Right cardiac atrium (tissue), 5 donors: Measurements from ENCODE around the gene MEX3C. TPM values are rescaled to one million over a fixed set of nuclear protein-coding genes. Genes with fewer than 3 reads are reported as not detected.

Source experiments
- ATAC-seq, 2 donors: fragments of 200-7000 bp; cut with Tn5 transposase; one replicate each; pipeline versions ENCODE4 v1.8.0 to v1.9.1; 2020; ENCODE audit warnings: moderate library complexity in 2 of 2, mild to moderate bottlenecking in 1 of 2
- DNase-seq, 3 donors: peaks; one replicate each; pipeline ENCODE4 v3.0.0-alpha.2; 2020
- H3K27ac ChIP-seq: one replicate; pipeline ENCODE4 v1.5.1; 2013; ENCODE audit warnings: mild to moderate bottlenecking, low read length, control low read depth, moderate library complexity
- H3K27me3 ChIP-seq: one replicate; pipeline ENCODE4 v1.6.1; 2013; ENCODE audit not compliant: control insufficient read depth, insufficient read depth
- H3K4me1 ChIP-seq: one replicate; pipeline ENCODE4 v1.6.1; 2013; ENCODE audit warnings: low read length; ENCODE audit not compliant: control insufficient read depth, insufficient read depth
- H3K4me3 ChIP-seq: one replicate; pipeline ENCODE4 v1.5.1; 2013; ENCODE audit warnings: low read length, control low read depth
- H3K9me3 ChIP-seq: one replicate; pipeline ENCODE4 v1.6.1; 2013; ENCODE audit warnings: low read length; ENCODE audit not compliant: control insufficient read depth
- WGBS: extraction: QIAGEN DNeasy Blood & Tissue Kit; methylation state at CpG from one replicate; pipeline ENCODE4 v1.1.7; 2013; 5-methylcytosine and 5-hydroxymethylcytosine counted together
- intact Hi-C, 4 donors: fragments of 100-400 bp; cut with DNase I; formaldehyde crosslinking; loops; one replicate each; pipeline versions ENCODE4 v1.11.0 to v1.14.0; 2022 to 2023
- long read RNA-seq, 4 donors: library from polyadenylated mRNA; unstranded; transcript quantifications; one replicate each; pipeline ENCODE4 v2.0.0, GENCODE V29; 2020 to 2021
- polyA plus RNA-seq: library from polyadenylated mRNA; stranded (reverse); fragments of 200-250 nt; gene quantifications from one replicate; pipeline ENCODE4 v1.2.3, GENCODE V29; 2013
- total RNA-seq, 4 donors: library from RNA; stranded (reverse); fragmentation: NEBNext Ultra II Directional; extraction: Animal tissue kit (Norgen Biotek cat#: 25700); gene quantifications; one replicate each; pipeline ENCODE4 v1.2.1, GENCODE V29; 2021
- donor health status: healthy with polysubstance abuse.
- donor health status: DM: no; HTN: yes; CAD: no.
- donor health status: DM: no; HTN: no; CAD: no.
- donor health status: DM: no; HTN: yes; CAD: no; lungs with severe emphysema.
- donor health status: DM: yes; HTN: yes; CAD: no.

Gene MEX3C
- 10 to 100 TPM; 17.3 to 22.2 (median 20.3) TPM for total RNA-seq
- polyA plus RNA-seq, result 9.2 TPM
- long read RNA-seq, donor 1, transcript MEX3C-201 (2 exons, 3,781 nt), result major isoform, 12 of 12 reads
- long read RNA-seq, donor 1, partial matches to known transcripts, result 0 of 12 reads
- long read RNA-seq, donor 1, other reads (novel, unspliced or antisense), result 0 of 12 reads
- long read RNA-seq, donor 2, transcript MEX3C-201 (2 exons, 3,781 nt), result major isoform, 6 of 7 reads
- long read RNA-seq, donor 2, partial matches to known transcripts, result 1 of 7 reads
- long read RNA-seq, donor 2, other reads (novel, unspliced or antisense), result 0 of 7 reads
- long read RNA-seq, donor 3, partial matches to known transcripts, result 0 of 6 reads
- long read RNA-seq, donor 3, other reads (novel, unspliced or antisense), result 4 of 6 reads
- long read RNA-seq, donor 4, partial matches to known transcripts, result 1 of 5 reads
- long read RNA-seq, donor 4, other reads (novel, unspliced or antisense), result 0 of 5 reads

DNA sequence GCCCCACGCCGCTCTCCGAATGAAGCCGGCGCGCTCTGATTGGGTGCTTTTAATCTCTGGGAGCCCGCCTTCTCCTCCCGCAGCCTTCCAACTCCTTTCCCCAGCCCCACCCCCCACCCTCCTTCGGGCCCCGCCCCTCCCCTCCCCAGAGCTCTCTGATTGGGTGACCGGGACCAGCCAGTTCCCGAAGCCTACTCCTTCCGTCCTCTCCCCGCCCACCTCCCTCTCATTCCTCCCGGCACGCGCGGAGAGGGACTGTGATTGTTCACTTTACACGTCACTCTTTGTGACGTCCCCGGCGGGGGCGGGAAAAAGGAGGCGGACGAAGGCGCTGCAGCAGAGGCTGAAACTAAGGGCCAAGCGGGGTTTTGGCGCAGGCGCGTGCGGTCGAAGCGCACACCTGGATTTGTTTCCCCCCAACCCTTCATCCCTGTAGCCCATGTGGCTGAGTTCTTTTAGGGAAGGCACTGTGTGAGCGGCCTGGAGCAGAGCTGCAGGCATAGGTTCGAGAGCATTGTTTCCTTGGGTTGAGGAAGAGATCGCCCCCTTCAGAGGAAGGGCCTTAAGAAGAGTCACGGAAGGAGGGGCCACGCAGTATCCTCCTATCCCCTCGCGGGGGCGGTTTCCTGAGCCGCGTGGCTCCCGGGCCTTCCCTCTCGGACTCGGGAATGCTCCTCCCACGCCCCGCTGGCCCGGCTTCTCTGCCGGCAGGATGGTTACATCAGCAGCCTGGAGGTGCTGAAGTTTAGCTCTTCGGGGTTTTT is at the start of gene MEX3C:
Gene MEX3C (minus strand): TSS at position 21 of the 764 bp plus-strand sequence. CDS start 361 bp downstream, outside the sequence.
- Histone ChIP-seq H3K4me3 (peak within 1 kb of the TSS; percentile 94), H3K9me3 (no peaks in the 10 kb centered on the region), H3K4me1 (peaks cover 2% of the 10 kb centered on the region), H3K27me3 (no peaks in the 10 kb centered on the region), H3K27ac (peak within 1 kb of the TSS; percentile 97)
- DNase-seq, result peak; percentile 99 to 100 (median 99)
- ATAC-seq, result peak; percentile 98
- intact Hi-C loops, result no loop called here
- WGBS, result under 1% methylated on average over 51 of the region's 51 CpGs

DNA sequence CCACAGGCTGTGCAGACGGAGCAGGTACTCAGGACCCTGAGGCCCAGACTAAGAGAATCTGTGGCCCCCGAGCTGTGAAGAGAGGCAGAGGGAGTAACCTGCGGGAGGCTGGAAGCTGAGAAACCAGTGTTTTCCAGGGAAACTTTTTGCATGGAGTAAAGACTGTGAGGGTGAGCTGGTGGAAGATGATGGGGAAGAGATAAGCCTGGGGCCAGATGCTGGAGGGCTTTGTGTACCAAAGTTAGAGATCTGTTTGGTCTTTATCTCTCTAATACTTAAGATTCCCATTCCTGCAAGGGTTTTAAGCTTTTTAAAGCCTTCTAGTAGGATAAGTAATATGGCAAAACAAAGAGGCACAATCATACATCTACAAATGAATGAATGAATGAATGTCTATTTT is 43.7 kb upstream of the MEX3C start:
- Histone ChIP-seq H3K9me3 (no peaks in the 10 kb centered on the region), H3K4me1 (peaks cover under 1% of the 10 kb centered on the region), H3K27me3 (no peaks in the 10 kb centered on the region), H3K27ac (no peak overlapping the region), H3K4me3 (no peak overlapping the region)
- WGBS, result 81% methylated on average over 3 of the region's 3 CpGs
- DNase-seq (no peak), ATAC-seq (no peak)
- intact Hi-C loops, result no loop called here

DNA sequence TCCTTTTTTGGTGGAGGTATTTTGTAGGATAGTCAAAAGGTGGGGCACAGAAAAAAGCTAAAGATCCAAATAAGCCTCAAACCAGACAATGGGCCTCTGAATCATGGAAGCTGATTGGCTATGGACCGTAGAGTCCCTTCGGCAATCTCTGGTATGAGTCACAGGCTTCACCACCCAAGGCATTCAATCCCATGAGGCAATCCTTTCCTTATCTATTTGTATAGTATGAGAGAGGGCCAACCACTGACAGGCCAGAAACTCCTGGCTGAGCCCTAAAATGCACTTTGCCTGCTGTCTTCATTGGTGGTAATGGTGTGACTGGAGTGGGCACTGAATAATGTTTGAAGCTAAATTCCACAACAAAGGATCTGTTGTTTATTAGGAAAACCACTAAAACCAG is 38.7 kb upstream of the MEX3C start:
- 49% methylated on average over 2 of the region's 2 CpGs for WGBS
- DNase-seq (no peak), ATAC-seq (peak; percentile 19 to 82)
- no peaks in the 10 kb centered on the region for H3K9me3 ChIP-seq
- H3K27me3 ChIP-seq, result no peaks in the 10 kb centered on the region
- no peak overlapping the region for H3K4me3 ChIP-seq
- H3K27ac ChIP-seq, result no peak overlapping the region
- peaks cover 1% of the 10 kb centered on the region for H3K4me1 ChIP-seq
- intact Hi-C loops, result no loop called here

DNA sequence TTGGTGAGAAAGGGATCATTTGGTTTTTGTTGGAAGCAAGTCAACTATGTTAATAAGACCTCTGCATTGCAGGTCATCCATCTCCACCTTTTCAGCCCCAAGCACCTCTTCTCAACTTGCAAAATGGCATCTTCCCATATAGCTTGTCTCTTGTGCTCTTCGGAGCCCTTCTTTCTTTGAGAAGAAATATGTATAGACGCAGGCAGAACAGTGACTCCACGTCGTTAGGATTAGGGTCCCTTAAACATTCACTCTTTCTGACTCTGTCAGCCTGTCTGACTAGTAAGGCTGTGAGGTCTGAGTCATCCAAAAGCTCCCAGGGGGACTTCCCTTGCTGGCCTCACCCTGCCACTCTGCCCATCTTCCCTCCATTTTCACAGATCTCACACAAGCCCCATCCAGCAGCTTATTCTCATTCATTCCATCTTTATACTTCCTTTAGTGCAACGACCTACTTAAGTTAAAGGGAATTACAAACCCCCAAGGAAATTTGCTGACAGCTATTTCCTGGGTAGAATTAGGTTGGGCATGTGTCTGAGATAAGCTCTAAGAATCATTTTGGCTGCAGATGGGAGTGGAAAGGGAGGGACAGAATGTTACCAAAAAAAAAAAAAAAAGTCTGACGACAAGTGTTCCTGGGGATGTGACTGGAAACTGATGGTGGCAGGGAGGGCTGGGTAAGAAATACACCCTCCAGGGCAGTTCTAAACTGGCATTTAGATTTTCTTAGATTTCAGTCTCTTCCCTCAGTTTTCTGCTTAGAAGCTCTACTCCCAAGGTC is 37.7 kb upstream of the MEX3C start:
- 33% methylated on average over 6 of the region's 6 CpGs for WGBS

DNA sequence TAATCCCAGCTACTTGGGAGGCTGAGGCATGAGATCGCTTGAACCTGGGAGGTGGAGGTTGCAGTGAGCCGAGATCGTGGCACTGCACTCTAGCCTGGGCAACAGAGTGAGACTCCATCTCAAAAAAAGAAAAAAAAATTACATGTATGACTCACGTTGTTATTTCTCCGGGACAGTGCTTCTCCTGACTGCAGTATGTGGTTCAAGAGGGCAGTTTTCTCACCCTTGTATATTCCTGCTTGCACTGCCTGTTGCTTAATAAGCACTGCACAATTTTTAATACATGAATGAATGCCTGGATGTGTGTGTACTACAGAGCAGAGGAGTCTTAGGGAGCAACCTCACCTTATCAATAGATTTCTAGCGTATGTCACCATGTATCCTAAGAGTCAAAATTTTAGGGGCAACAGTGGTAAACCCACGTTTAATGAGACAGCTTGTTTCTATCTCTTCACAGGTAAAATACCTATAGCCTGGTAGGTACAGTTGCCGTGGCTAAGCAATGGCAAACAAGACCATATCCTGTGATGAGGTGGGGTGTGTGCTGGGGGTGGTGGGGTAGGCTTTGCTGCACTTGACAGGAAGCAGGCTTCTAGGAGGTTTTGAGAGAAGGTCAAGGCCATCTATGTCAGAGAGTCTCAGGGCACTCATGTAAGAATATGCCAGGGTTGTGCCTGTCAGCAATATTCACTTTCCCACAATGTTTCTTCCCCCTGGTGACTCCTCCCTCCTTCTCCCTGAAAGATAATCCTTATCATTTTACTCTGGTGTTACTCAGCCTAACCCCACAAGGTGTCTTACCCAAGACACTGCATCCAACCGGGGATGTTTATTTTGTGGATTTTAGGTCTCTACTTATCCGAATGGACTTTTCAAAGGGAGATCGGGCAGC is 36.9 kb upstream of the MEX3C start:
- Histone ChIP-seq H3K27me3 (no peaks in the 10 kb centered on the region), H3K9me3 (no peaks in the 10 kb centered on the region), H3K27ac (no peak overlapping the region), H3K4me3 (no peak overlapping the region), H3K4me1 (peaks cover 1% of the 10 kb centered on the region)
- DNase-seq (no peak), ATAC-seq (no peak)
- intact Hi-C loops, result no loop called here
- 76% methylated on average over 11 of the region's 11 CpGs for WGBS

More for the DNA sequence above, 37.7 kb upstream of the MEX3C start:
- Histone ChIP-seq H3K4me1 (peaks cover 1% of the 10 kb centered on the region), H3K4me3 (no peak overlapping the region), H3K9me3 (no peaks in the 10 kb centered on the region), H3K27ac (no peak overlapping the region), H3K27me3 (no peaks in the 10 kb centered on the region)
- no peak for DNase-seq
- intact Hi-C loops, result no loop called here
- ATAC-seq, result peak in 1 of 2 donors; percentile 64

DNA sequence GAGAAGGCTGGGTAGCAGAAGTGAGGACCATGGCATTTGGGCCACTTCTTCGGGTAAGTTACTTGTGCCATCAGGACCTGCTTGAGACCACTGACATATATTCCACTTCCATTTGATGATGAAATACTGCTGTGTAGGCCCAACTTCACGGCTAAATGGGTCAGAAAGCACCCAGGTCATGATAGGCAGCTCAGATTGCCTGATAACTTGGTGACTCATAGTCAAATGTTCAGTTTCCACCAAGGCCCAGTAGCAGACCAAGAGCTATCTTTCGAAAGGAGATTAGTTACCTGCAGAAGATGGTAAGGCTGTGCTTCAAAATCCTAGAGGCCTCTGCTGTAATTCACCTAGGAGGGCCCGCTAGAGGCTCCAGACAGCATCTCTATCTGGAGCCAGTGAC is 31.8 kb upstream of the MEX3C start:
- WGBS, result 87% methylated on average over 4 of the region's 4 CpGs
- ATAC-seq, result no peak
- H3K4me3 ChIP-seq, result no peak overlapping the region

DNA sequence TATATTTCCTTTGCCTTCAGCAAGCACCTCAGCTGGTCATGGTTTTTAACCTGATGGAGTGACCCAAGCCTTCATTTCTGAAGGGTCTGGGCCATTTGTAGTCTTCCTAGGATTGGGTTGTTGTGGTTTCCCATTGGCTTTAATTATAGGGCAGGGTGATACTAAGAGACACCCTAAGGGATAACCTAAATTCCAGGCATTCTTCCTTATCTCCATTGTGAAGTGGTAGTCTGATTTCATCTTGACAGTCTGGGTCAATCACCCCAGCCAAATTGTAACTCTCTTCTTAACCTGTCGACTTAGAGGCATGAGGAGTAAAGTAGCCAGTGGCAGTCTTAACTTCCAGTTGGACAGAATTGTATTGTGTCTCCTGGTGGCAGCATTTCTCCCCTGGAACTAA is 30.2 kb upstream of the MEX3C start:
- H3K4me1 ChIP-seq, result no peaks in the 10 kb centered on the region
- H3K27ac ChIP-seq, result no peak overlapping the region
- no peak for DNase-seq
- no peaks in the 10 kb centered on the region for H3K27me3 ChIP-seq
- H3K9me3 ChIP-seq, result no peaks in the 10 kb centered on the region
- 39% methylated on average over 1 of the region's 1 CpG for WGBS
- no peak overlapping the region for H3K4me3 ChIP-seq
- intact Hi-C loops, result no loop called here
- ATAC-seq, result no peak

More for the DNA sequence above, 31.8 kb upstream of the MEX3C start:
- intact Hi-C loops, result no loop called here
- Histone ChIP-seq H3K4me1 (no peaks in the 10 kb centered on the region), H3K27me3 (no peaks in the 10 kb centered on the region), H3K9me3 (no peaks in the 10 kb centered on the region), H3K27ac (no peak overlapping the region)
- DNase-seq, result no peak

DNA sequence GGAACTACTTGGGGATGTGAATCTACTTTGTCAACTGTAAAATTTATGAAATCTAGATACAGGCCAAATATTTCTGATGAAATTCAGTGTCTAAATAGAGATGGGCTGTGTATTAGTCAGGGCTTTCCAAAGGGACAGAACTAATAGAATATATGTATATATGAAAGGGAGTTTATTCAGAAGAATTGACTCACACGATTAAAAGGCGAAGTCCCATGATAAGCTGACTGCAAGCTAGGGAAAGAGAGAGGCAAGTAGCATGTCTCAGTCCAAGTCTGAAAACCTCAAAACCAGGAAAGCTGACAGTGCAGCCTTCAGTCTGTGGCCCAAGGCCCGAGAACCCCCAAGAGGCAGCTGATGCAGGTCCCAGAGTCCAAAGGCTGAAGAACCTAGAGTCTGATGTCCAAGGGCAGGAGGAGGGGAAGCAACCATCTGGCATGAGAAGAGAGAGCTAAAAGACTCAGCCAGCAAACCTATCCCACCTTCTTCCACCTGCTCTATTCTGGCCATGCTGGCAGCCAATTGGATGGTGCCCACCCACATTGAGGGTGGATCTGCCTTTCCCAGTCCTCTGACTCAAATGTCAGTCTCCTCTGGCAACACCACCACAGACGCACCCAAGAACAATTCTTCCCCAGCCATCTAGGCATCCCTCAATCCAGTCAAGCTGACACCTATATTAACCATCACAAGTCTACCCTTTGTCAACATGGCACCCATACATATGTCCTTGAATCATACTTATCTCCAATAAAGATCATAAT is 29.3 kb upstream of the MEX3C start:
- intact Hi-C loops, result no loop called here
- no peak for ATAC-seq

DNA sequence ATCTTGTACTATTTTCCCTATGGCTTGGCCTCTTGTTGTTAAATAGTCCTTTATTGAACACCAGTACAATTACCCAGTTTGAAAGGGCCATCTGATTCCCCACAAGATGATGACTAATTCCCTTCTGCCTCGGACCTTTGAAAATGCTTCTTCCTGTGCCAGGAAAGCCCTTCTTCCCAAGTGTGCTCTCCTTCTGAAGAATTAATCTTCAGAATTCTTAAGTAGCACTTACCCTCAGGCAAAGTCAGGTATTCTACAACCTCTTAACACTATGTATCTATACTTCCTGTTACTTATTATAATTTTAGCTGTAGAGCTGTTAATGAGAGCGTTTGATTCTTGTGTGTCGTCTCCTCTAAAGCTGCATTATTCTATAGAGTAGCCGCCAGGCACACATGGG is 28.6 kb upstream of the MEX3C start:
- WGBS, result 86% methylated on average over 4 of the region's 4 CpGs
- no peaks in the 10 kb centered on the region for H3K27me3 ChIP-seq
- ATAC-seq (no peak), DNase-seq (no peak)
- no peak overlapping the region for H3K4me3 ChIP-seq
- no peaks in the 10 kb centered on the region for H3K9me3 ChIP-seq
- no peaks in the 10 kb centered on the region for H3K4me1 ChIP-seq
- no peak overlapping the region for H3K27ac ChIP-seq
- intact Hi-C loops, result no loop called here

More for the DNA sequence above, 29.3 kb upstream of the MEX3C start:
- Histone ChIP-seq H3K4me3 (no peak overlapping the region), H3K4me1 (no peaks in the 10 kb centered on the region), H3K27me3 (no peaks in the 10 kb centered on the region), H3K9me3 (no peaks in the 10 kb centered on the region), H3K27ac (no peak overlapping the region)
- 91% methylated on average over 4 of the region's 4 CpGs for WGBS
- no peak for DNase-seq
